Limb (tissue), 2 donors: ENCODE measurements around the gene MYO1D.
"Not testable (repeated sequence)": the region's sequence is repeated elsewhere in the genome, so short reads cannot be mapped to it uniquely, and the experiment has no call there.

ENCODE experiments used
- DNase-seq, 2 donors: peaks; one replicate each; pipeline ENCODE4 v3.0.0-alpha.2; 2016; ENCODE audit errors: extremely low spot score in 2 of 2

The MYO1D gene

GRCh38 chr17:32896647-32897258 is 19.8 kb upstream of the MYO1D start:
- DNase-seq = no peak

- DNase-seq = no peak
Measured at GRCh38 chr17:32894245-32894644, 17.3 kb upstream of the MYO1D start.

GRCh38 chr17:32887410-32887809 is 10.5 kb upstream of the MYO1D start:
- DNase-seq = not testable (repeated sequence)

- DNase-seq = not testable (repeated sequence)
Measured at GRCh38 chr17:32886951-32887350, 10.0 kb upstream of the MYO1D start.

GRCh38 chr17:32882734-32883133 is 5.8 kb upstream of the MYO1D start:
- DNase-seq = no peak

- DNase-seq = no peak
Measured at GRCh38 chr17:32882029-32882428, 5.1 kb upstream of the MYO1D start.

- no peak for DNase-seq
Measured at GRCh38 chr17:32880671-32881453, 3.9 kb upstream of the MYO1D start.

- no peak for DNase-seq
Measured at GRCh38 chr17:32879134-32879533, 2.2 kb upstream of the MYO1D start.

GRCh38 chr17:32878211-32878610 is 1.3 kb upstream of the MYO1D start:
- DNase-seq = no peak

GRCh38 chr17:32877164-32877764 is 340 bp upstream of the MYO1D start:
- DNase-seq = peak; percentile 90 to 94

GRCh38 chr17:32875923-32876416 is 954 bp downstream of the MYO1D start:
- peak in 1 of 2 donors; percentile 27 for DNase-seq

GRCh38 chr17:32875230-32875917 is 1.6 kb downstream of the MYO1D start:
- no peak for DNase-seq

GRCh38 chr17:32873114-32873513 is 3.8 kb downstream of the MYO1D start:
- DNase-seq = no peak

GRCh38 chr17:32871746-32872145 is 5.2 kb downstream of the MYO1D start:
- DNase-seq = no peak

GRCh38 chr17:32870969-32871368 is 6.0 kb downstream of the MYO1D start:
- no peak for DNase-seq

- no peak for DNase-seq
Measured at GRCh38 chr17:32870027-32870670, 6.8 kb downstream of the MYO1D start.

GRCh38 chr17:32869345-32870026 is 7.4 kb downstream of the MYO1D start:
- DNase-seq = no peak

GRCh38 chr17:32865141-32865540 is 11.8 kb downstream of the MYO1D start:
- DNase-seq = no peak

- no peak for DNase-seq
Measured at GRCh38 chr17:32863559-32863958, 13.4 kb downstream of the MYO1D start.

GRCh38 chr17:32862940-32863339 is 14.0 kb downstream of the MYO1D start:
- DNase-seq = no peak

GRCh38 chr17:32861981-32862380 is 14.9 kb downstream of the MYO1D start:
- no peak for DNase-seq
